ENCODE data around the gene TAS2R60.
"Not testable (repeated sequence)": the region's sequence is repeated elsewhere in the genome, so short reads cannot be mapped to it uniquely, and the experiment has no call there.

Gene TAS2R60

GRCh38 chr7:143479055-143479766 is 36.0 kb downstream of the TAS2R60 start:
- DNase-seq: no peak

- DNase-seq: no peak
These were observed 37.2 kb downstream of the TAS2R60 start for GRCh38 chr7:143480501-143480900.

GRCh38 chr7:143484119-143484518 is 40.9 kb downstream of the TAS2R60 start:
- no peak for DNase-seq

GRCh38 chr7:143485094-143485493 is 41.8 kb downstream of the TAS2R60 start:
- DNase-seq: no peak

- no peak for DNase-seq
These were observed 42.2 kb downstream of the TAS2R60 start for GRCh38 chr7:143485500-143485899.

GRCh38 chr7:143486266-143486665 is 43.0 kb downstream of the TAS2R60 start:
- not testable (repeated sequence) for DNase-seq

GRCh38 chr7:143487061-143487460 is 43.8 kb downstream of the TAS2R60 start:
- no peak for DNase-seq

GRCh38 chr7:143487566-143487965 is 44.3 kb downstream of the TAS2R60 start:
- DNase-seq: no peak

- peak; percentile 14 for DNase-seq
These were observed 47.6 kb downstream of the TAS2R60 start for GRCh38 chr7:143490717-143491306.

- no peak for DNase-seq
These were observed 48.8 kb downstream of the TAS2R60 start for GRCh38 chr7:143492043-143492471.

- DNase-seq: no peak
These were observed 49.8 kb downstream of the TAS2R60 start for GRCh38 chr7:143492799-143493739.

- no peak for DNase-seq
These were observed 50.5 kb downstream of the TAS2R60 start for GRCh38 chr7:143493751-143494150.
